Stimulated activated CD8-positive, alpha-beta memory T cell treated with anti-CD3 and anti-CD28 coated beads, Interleukin-2, amount 100 ng/mL, for 1 hour (primary cell): ENCODE results near the gene WLS.
"Not testable (repeated sequence)": the region's sequence is repeated elsewhere in the genome, so short reads cannot be mapped to it uniquely, and the experiment has no call there.

Experiments
- DNase-seq, 2 donors: peaks; one replicate each; pipeline ENCODE4 v3.0.0-alpha.2; 2020; ENCODE audit warnings: low read depth in 2 of 2

WLS gene

DNA sequence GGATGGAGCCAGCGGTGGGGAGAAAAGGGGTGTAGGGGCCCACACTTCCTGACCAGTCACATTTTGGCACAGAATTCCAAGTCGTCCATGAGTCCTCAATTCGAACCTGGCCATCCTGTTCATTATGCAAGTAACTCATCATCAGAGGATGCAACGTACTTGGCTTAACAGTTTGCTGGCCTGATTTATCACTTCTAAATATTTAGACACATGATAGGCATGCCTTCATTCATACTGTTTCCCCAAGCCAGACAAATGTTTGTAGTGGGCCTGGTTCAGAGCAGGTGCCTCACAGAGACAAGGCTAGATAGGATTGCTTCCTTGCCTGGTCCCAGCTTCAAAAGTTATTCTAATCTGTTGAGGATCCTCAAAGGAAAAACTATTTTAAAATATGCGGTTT lies 66.7 kb downstream of the WLS start:
- no peak for DNase-seq

DNA sequence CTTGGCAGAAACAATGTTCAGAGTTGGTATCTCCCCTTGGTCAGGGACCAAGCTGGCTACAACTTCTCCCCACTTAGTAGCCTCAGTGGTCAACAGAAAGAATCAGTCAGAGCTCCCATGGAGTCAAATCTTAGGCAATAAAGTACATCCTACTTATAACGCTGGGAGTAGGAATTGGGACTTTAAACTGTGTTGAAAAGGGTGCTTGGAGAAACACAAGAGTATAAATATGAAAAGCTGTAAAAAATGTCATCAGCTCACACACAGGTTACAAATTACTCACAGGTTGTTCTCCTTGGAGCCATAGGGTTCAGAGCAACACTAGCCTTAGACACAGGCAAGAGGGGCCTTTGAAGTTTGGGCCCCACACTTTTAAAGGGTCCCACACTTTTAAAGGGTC lies 67.4 kb downstream of the WLS start:
- DNase-seq: no peak

DNA sequence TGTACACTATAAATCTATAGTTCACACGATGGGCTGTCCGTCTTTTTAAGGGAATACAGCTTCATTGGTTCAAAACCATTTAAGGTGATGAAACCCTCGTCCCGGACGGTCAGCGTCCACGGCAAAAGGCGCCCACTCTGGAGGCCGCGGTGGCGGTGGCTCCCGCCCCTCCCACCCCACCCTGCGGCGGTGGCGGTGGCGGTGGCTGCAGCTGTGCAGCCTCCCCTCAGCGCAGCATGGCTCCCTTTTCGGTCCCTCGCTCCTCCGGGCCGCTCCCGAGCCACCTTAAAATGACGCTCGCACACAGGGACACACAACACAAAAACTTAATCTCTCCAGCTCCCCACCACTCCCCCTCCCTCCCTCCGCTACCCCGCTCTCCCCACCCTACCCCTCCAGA lies 69.1 kb downstream of the WLS start:
- DNase-seq: no peak

DNA sequence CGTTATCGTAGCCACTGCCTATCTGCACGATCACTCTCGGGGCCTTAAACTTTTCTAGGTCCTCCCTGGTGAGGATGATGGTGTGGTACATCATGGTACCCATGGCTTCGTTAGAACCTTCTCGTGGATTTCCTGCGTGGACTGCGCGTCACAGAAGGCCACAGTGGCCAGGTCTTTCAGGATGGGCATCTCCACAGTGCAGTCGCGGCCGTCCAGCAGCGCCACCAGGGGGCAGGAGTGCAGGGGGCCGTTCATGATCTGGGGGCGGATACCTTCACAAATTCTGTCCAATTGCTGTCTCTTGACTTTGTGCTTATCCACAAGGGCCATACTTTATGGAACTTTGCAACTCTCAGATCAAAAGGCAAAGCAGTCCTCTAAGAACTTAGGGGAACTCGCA lies 69.6 kb downstream of the WLS start:
- no peak for DNase-seq

DNA sequence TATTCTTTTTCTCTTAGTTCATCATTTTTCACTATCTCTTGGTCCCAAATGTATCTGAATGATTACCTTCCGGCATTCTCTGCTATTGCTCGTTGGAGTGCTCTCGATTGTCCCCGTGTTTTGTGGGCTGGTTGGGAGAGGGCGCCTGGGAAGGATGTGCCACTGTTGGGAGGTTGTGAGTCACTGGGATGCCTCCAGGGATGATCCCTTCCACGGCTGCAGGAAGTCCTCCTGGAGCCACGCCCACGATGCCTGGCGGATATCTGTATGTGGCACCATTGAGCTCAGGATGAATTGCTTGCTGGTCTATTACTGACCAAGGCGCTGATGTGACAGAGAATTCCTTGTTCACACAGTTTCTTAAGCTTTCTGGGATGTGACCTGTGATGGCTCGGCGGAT lies 70.7 kb downstream of the WLS start:
- not testable (repeated sequence) for DNase-seq

DNA sequence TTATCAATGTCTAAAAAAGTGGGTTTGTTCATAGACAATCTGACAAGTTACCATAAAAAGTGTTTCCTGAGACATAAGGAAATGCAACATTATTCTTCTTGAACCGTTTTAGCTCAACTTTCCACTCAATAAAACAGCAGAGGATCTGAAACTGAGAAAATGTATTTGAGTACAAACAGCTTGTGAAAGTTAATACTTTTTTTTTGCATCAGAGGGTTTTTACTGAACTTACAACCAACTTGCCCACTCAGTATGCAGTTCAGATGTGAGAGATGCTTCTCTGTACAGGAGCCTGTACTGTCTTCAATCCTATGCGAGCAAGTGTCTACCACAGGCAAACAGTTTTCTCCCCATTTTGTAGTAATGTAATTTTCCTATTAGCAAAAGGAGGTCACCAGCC lies 71.4 kb downstream of the WLS start:
- not testable (repeated sequence) for DNase-seq

DNA sequence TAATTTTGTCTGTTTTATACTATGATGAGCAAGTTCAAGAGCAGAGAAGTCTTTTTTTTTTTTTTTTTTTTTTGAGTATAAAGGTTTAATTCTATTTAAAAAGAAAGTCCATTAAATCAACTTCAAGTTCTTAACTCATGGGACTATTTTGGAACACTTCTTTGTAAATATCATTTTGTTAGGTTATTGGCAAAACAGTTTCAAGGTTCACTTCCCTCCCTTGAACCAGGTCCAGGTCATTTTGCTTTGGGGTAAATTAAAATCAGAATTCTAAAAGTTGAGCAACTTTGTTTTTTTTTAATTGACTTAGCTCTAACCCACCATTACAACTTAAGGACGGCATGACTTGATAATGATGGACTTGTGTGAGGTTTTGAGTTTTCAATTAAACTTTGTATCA lies 72.3 kb downstream of the WLS start:
- no peak for DNase-seq

DNA sequence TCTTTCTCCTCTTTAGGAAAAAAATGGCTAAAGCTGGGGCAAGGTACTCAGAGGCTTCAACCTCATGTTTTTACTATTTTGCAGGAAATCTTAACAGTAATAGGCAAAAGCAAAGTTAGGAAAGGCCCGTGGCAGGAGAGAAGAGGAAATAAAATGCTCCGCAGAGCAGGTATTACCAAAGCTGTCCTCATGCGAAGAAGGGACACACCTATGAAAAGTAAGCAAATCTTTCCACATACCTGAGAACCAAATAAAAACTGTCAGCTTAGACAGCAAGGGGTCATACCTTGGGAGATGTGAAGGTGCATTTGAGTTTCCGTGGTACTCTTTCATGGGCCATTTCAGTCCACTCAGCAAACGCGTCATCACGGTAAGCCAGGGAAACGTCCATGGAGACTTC lies 73.5 kb downstream of the WLS start:
- DNase-seq: no peak

DNA sequence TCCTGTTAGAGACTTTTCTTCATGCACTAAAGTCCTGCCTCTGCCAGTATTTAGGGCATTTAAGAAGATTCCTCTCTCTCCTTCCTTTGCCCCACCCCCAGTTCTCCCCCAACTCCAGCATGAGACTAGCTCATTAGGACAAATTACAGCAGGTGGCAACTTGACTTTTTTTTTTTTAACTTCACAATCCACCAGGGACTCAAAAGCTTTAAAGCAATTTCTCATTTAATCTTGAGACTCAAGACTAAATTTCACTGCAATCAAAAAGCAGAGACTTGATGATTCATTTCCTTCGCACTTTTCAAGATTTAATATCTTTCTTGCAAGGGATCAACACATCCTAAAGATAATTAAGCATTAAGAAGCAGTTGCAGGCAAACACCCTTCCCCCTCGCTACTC lies 74.9 kb downstream of the WLS start:
- no peak for DNase-seq

DNA sequence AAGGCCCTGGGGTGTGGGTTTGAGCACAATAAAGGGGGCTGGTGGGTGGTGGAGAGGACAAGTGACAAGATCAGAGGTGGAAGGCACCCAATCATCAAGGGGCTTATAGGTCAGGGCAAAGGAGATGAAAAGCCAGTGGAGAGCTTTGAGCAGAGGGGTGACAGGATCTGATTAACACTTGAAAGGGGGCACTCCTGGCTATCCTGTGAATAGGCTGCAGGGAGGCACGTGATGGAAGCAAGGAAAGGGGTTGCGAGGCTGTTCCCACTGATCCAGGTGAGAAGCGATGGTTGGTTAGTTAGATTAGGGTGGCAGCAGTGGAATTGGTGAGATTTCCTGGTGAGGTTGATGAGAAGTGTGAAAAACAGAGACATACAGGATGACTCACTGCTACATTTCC lies 80.6 kb downstream of the WLS start:
- no peak for DNase-seq

DNA sequence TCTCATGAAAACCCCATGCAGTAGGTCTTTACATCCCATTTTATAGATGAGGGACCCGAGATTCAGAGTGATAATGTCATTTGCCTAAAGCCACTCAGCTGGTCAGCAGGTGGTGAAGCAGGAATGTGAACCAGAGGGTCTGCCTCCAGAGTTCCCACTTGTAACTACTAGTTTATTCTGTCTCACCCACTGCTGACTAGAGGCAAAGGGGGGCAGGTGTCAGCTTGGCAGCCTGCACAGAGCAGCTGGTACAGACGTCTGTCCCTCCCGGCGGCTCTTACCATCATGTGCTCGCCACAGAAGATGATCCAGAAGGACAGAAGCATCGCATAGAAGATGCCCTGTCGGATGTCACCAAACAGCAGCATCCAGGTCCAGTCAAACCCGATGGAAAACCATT lies 82.4 kb downstream of the WLS start:
- no peak for DNase-seq

DNA sequence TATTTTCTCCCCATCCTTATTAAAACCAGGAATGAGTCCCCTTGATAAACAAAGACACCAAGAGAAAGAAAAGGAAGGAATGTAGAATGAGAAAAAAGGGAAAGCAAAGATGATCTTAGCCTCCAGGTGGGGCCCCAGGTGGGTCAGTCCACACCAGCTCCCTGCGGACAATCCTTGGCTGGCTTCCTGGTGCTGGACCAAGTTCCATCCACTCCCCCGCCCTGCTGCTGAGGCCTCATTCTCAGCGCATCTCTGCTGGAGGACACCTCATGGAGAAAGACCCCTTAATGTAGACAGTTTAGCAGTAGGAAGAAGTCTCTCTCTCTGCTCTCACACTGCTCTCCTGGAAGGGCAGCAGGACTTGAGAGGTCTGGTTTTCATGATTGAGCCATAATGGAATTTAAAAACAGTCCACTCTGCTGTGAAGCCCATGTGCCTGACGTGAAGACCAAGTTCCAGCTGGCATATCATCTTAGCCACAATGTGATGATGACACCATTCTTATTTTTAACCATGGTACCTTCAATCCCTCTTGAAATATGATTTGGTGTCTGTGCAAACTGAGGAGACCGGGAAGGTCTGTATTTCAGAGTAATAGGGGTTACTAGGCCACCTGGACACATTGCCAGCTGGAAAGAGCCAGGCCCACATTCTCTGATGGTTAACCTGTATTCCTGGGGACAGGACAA lies 83.1 kb downstream of the WLS start:
- DNase-seq: no peak

DNA sequence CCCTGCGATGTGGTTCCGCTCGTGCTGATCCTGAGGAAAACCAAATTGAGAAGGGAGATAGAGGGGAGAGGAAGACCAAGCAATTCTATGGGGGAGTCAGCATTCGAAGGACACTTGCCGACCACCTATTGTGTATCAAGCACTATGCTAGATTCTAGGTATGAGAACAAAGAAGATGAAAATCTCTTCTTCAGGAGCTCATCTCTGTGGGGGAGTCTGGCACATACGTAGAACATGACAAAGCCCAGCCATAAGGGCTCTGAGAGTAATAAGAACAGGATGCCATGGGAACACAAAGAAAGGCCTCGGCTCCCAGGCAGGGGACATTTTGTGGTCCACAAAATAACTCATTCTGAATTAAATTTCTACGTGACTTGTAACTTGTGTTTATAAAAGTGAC lies 83.7 kb downstream of the WLS start:
- no peak for DNase-seq

DNA sequence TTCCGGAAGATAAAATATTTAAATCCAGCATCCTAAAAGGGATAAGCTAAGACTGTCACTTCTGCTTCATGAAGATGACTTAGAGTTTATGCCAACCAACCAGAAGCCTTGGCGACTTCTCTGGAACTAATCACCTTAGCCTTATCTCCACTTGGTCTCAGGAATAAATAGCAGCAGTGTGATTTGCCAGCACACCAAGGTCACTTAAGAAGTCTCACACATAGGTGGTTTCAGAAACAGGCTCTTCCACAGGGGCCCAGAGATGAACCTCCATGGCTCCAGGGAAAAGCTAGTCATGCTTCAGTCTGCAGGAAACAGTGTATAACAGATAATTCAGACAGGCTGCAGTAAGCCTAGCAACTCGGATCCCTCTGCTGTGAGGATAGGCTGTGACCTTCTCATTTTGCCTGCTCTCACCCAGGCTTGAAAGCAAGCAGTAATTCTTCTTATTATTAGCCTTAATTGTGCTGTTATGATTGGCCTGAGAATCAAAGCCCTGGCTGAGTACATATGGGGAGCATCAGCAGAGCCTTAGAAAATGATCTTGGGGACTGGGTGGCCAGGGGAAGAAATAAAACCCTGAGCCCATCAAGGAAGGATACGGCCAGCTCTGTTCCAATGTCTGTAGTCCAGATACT lies 84.7 kb downstream of the WLS start:
- DNase-seq: no peak

DNA sequence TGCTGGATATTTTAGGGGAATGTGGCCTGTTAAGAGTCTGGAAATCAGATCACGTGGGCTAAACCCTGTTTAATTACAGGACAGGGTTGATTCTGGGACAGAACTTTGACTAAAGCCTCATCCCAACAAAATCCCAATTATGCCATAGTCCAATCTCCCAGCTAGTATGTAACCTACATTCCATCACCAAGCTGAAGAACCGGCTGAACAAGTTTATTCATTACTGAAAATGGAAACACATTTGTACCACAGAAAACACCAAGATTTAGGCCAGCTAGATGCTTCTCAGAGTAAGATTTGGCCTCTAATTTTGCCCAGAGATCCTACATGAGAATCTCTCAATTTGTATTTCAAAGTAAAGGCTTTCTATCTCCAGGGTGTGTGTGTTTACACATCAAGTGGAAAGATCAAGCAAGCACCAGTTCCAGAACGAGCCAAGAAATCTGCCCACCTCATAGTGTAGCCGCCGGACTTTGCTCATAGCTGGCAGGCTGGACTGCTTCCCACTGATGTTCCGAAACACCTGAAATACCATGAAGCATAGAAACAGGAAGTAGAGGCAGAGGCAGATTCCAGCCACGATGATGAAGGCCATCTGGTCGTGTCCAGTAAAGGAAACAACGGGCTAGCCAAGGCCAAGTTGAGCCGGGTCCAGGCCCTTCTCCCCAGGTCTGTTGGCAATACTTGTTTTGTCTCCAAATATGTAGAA lies 86.8 kb downstream of the WLS start:
- no peak for DNase-seq

DNA sequence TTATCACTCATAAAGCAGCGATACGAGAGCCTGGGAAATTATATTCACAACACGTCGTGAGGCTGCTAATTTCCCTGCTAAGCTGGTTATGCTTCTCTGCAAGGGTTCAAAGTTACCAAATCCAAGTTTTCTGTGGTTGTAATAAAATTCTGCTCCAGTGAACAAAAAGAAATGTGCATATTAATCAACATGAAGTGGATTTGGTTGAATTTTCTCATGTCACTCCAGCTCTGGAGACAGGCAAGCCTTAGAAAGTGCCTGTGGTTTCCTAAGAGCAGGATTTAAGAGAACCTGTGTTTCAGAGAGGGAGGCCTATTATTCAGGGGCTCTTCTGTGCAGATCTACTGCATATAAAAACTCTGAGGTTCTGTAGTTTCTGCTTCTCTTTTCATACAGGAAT lies 87.5 kb downstream of the WLS start:
- DNase-seq: no peak

DNA sequence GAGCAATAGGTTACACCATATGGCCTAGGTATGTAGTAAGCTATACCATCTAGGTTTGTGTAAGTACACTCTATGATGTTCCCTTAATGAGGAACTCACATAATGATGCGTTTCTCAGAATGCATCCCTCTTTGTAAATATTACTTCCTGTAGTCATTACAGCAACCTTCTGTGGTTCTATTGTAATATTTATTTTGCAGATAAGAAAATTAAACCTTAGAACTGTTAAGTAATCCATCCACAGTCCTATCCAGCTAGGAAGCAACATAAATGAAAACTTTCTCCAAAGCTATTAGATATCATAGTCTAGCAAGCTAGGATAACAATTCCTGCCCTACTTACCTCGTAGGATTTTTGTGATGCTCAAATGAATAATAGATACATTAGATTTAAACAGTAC lies 88.7 kb downstream of the WLS start:
- no peak for DNase-seq

DNA sequence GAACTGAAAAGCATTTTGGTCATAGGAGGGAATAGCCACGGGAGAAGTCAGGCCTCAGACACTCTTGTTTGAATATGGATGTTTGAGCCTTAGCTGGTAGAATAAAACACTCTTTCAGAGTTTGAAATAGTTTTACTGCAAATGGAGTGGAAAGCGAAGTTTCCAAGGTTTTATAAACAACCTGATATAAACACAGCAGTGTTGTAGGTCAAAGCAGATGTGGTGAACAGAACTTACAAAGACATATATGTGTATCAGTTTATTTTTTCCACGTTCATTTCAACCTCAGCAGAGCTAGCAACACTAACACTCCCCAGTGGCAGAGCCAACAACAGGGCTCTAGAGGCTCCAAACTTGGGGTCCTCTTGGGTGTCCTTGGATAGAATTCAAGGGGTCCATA lies 89.9 kb downstream of the WLS start:
- DNase-seq: no peak

DNA sequence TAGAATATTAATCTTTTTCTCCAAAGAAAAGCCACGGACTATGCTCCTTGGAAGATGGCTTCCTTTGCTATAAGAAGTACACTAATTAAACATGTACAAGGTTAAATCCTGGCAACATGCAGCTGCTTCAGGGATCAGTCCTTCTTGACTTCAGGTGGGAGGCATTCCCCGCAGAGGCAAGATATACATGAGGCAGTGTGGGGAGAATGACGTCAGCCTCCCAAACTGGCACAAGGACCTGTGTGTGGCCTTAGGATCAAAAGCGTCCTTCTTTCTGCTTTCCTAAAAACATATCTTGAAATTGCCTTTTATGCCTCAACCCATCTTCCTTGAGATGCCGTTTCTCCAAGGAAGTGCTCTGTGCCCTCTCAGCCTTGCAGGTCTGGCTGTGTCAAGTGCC lies 90.3 kb downstream of the WLS start:
- no peak for DNase-seq

DNA sequence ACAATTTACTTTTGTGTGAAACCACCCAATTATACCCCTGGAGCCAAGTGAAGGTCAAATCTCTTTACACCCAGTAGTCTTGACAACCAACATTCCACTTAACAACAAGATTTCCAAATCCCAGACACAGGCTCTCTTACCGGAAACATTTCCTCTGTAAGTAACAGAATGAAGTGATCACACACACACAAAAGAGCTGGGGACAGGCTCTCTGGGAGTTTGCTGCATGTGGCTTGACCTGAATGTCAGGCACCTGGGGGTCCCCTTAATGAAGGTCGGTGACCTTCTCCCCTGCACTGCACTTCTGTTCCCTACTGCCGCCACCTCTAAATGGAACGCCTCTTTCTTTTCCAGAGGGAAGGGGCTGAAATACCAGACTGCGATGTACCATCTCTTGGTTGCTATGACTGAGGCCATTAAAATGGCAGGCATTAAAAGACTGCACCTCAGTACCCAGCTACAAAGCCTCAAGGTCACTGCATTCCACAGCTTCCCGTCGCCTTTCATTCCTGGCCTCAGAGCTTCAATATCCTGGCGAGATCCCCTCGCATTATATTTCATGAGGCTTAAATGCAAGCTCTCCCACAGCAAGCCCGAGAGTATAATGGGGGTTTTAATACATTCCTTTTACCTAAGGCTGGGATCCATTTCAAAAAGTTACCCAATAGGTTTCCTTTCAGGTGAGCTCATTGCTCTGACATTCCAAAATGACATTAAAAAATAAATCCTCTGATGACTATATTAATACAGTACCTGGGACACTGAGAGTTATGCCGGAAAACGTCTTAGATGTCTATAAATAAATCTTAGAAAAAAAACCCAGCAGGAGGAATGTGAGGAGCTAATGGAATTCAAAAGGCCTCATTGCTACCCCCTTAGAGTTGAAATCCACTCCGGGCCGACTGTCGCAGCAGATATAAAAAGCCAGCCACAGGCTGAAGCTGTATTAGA lies 91.0 kb downstream of the WLS start:
- DNase-seq: no peak

DNA sequence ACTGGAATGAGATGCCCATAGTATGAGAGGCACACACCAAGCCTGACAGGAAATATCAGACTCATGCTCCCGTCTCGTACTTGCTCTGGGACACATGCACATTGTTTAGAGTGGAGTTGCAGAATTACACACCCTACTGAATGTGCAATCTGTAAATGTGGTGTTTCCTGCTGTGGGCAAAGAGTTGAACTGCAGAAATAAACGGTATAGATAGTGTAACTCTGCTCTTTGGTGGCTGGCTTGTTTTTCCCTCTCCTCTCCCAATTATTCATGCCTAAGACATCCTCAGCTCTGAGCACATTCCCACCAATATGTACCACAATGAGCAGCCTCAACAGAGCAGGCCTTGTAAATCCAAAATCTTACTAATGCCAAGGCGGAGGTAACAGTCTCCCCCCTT lies 91.8 kb downstream of the WLS start:
- DNase-seq: no peak

DNA sequence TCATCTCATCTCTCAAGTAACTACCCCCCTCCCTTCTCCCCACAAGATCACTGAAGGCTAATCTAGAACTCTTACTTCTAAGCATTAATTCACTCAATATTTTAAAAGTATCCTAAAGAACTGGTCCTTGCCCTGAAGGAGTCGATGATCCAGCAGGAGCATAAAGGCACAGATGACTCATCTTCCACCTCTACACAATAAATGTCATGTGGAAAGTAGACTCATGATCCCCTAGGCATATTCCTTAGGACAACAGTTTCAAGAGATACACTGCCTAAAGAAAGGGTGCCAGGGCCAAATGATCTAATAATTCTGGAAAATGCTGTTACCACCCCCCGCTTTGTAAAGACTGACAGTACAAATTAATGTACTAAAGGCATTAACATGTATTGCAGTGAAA lies 96.1 kb downstream of the WLS start:
- DNase-seq: no peak
